ENCODE results near the gene COLEC11.
A peak's percentile ranks its signal among the peaks of the same experiment; 100 is the strongest.

Gene COLEC11

GRCh38 chr2:3664925-3665324 lies 70.0 kb downstream of the COLEC11 start:
- H2BK15ac ChIP-seq (ENCODE audit: low read depth, poor library complexity, severe bottlenecking): no peak overlapping the region
- no peak overlapping the region for H3K4me3 ChIP-seq (ENCODE audit: insufficient read depth in 1 of 2, low read depth in 1 of 2, low read length in 2 of 2)
- no peak overlapping the region for H3K27ac ChIP-seq (ENCODE audit: low read length, poor library complexity, severe bottlenecking)
- WGBS: 95% methylated on average over 7 of the region's 8 CpGs
- no peaks in the 10 kb centered on the region for H3K79me1 ChIP-seq (replicated peaks; ENCODE audit: low read length, poor library complexity, severe bottlenecking)
- no peak overlapping the region for H3K4me2 ChIP-seq (ENCODE audit: low read length, poor library complexity, severe bottlenecking)
- peaks cover 0 to 18% of the 10 kb centered on the region in 2 experiments for H3K27me3 ChIP-seq (ENCODE audit: control insufficient read depth in 1 of 2, insufficient read depth in 1 of 2, low read length in 2 of 2)
- H3K14ac ChIP-seq (ENCODE audit: low read length in 2 of 2): no peak overlapping the region
- no peak for DNase-seq
- no peak overlapping the region for H3K23ac ChIP-seq (ENCODE audit: low read length in 2 of 2)
- no peak overlapping the region for H2AFZ ChIP-seq (ENCODE audit: low read depth, low read length)
- no peak overlapping the region for H3K18ac ChIP-seq (ENCODE audit: low read depth in 1 of 2, low read length in 2 of 2)
- no peaks in the 10 kb centered on the region for H3K9me3 ChIP-seq (ENCODE audit: control insufficient read depth, low read length)
- no peak overlapping the region for H2BK12ac ChIP-seq (ENCODE audit: low read length in 2 of 2)
- no peaks in the 10 kb centered on the region for H3K36me3 ChIP-seq (ENCODE audit: control insufficient read depth in 1 of 2, insufficient read depth in 2 of 2, low read depth in 1 of 2, low read length in 2 of 2)
- H4K91ac ChIP-seq (ENCODE audit: low read length): no peak overlapping the region
- no peak overlapping the region for H2AK5ac ChIP-seq (ENCODE audit: low read length, severe bottlenecking)
- H3K4ac ChIP-seq (ENCODE audit: low read depth in 1 of 2, low read length in 2 of 2): no peak overlapping the region
- H2BK5ac ChIP-seq (ENCODE audit: low read depth, low read length, poor library complexity, severe bottlenecking): no peak overlapping the region
- H3K9ac ChIP-seq (ENCODE audit: low read length): no peak overlapping the region
- no peak overlapping the region for H4K8ac ChIP-seq (ENCODE audit: low read length)
- no peaks in the 10 kb centered on the region for H3K4me1 ChIP-seq (ENCODE audit: control insufficient read depth, insufficient read depth, low read depth, low read length)
- no peak overlapping the region for H2BK120ac ChIP-seq (ENCODE audit: low read depth, low read length)

DNA sequence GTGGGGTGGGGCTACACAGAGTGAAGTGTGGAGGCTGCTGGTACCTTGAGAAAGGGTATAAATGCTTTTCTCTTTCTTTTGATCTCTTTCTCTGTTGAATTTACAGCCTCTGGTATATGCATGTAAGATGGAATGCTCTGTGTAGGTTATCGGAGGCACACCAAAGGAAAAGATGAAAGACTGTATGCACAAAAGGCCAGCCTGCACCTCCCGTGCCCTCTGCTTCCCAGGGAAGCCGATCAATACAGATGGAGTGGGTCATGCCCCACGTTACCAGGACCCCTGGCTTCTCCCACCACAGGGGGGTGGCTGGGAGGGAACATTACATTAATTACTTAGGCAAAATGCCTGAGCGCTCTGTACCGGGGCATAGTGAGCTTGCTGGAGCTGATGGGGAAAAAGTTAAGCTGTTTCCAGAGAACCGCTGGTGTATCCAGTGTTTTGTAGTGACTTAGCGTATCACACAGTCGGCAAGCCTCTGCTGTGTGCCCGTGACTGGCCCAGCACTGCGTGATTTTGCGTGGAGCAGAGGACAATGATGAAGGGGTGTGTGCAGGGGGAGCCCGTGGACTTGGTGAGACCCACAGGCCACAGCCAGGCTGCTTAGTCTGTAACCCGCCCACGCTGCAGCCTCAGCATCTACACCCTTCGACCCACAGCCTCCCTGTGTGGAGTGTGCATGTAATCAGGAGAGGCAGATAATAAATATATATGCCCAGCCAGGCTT lies 71.1 kb downstream of the COLEC11 start:
- Histone ChIP-seq H3K27ac (ENCODE audit: low read length, poor library complexity, severe bottlenecking) (no peak overlapping the region), H3K4me1 (ENCODE audit: control insufficient read depth, insufficient read depth, low read depth, low read length) (no peaks in the 10 kb centered on the region), H3K27me3 (ENCODE audit: control insufficient read depth in 1 of 2, insufficient read depth in 1 of 2, low read length in 2 of 2) (peaks cover 0 to 18% of the 10 kb centered on the region in 2 experiments), H3K18ac (ENCODE audit: low read depth in 1 of 2, low read length in 2 of 2) (no peak overlapping the region), H3K36me3 (ENCODE audit: control insufficient read depth in 1 of 2, insufficient read depth in 2 of 2, low read depth in 1 of 2, low read length in 2 of 2) (no peaks in the 10 kb centered on the region), H2AFZ (ENCODE audit: low read depth, low read length) (no peak overlapping the region), H2BK12ac (ENCODE audit: low read length in 2 of 2) (no peak overlapping the region), H2BK15ac (ENCODE audit: low read depth, poor library complexity, severe bottlenecking) (no peak overlapping the region), H4K8ac (ENCODE audit: low read length) (no peak overlapping the region), H2BK5ac (ENCODE audit: low read depth, low read length, poor library complexity, severe bottlenecking) (no peak overlapping the region), H3K23ac (ENCODE audit: low read length in 2 of 2) (no peak overlapping the region), H3K9ac (ENCODE audit: low read length) (no peak overlapping the region), H2BK120ac (ENCODE audit: low read depth, low read length) (no peak overlapping the region), H3K79me1 (replicated peaks; ENCODE audit: low read length, poor library complexity, severe bottlenecking) (no peaks in the 10 kb centered on the region), H2AK5ac (ENCODE audit: low read length, severe bottlenecking) (no peak overlapping the region), H3K9me3 (ENCODE audit: control insufficient read depth, low read length) (no peaks in the 10 kb centered on the region), H4K91ac (ENCODE audit: low read length) (no peak overlapping the region), H3K14ac (ENCODE audit: low read length in 2 of 2) (no peak overlapping the region), H3K4ac (ENCODE audit: low read depth in 1 of 2, low read length in 2 of 2) (no peak overlapping the region), H3K4me3 (ENCODE audit: insufficient read depth in 1 of 2, low read depth in 1 of 2, low read length in 2 of 2) (no peak overlapping the region), H3K4me2 (ENCODE audit: low read length, poor library complexity, severe bottlenecking) (no peak overlapping the region)
- 90% methylated on average over 16 of the region's 16 CpGs for WGBS
- no peak for DNase-seq

- no peak overlapping the region for H4K91ac ChIP-seq (ENCODE audit: low read length)
- H3K27ac ChIP-seq (ENCODE audit: low read length, poor library complexity, severe bottlenecking): no peak overlapping the region
- H2AFZ ChIP-seq (ENCODE audit: low read depth, low read length): no peak overlapping the region
- peaks cover 0 to 18% of the 10 kb centered on the region in 2 experiments for H3K27me3 ChIP-seq (ENCODE audit: control insufficient read depth in 1 of 2, insufficient read depth in 1 of 2, low read length in 2 of 2)
- H3K4ac ChIP-seq (ENCODE audit: low read depth in 1 of 2, low read length in 2 of 2): no peak overlapping the region
- H3K23ac ChIP-seq (ENCODE audit: low read length in 2 of 2): no peak overlapping the region
- H2BK12ac ChIP-seq (ENCODE audit: low read length in 2 of 2): no peak overlapping the region
- H3K79me1 ChIP-seq (replicated peaks; ENCODE audit: low read length, poor library complexity, severe bottlenecking): no peaks in the 10 kb centered on the region
- no peak overlapping the region for H3K14ac ChIP-seq (ENCODE audit: low read length in 2 of 2)
- WGBS: 98% methylated on average over 18 of the region's 18 CpGs
- no peak overlapping the region for H2BK15ac ChIP-seq (ENCODE audit: low read depth, poor library complexity, severe bottlenecking)
- no peaks in the 10 kb centered on the region for H3K4me1 ChIP-seq (ENCODE audit: control insufficient read depth, insufficient read depth, low read depth, low read length)
- H4K8ac ChIP-seq (ENCODE audit: low read length): no peak overlapping the region
- no peak overlapping the region for H3K9ac ChIP-seq (ENCODE audit: low read length)
- H3K18ac ChIP-seq (ENCODE audit: low read depth in 1 of 2, low read length in 2 of 2): no peak overlapping the region
- no peaks in the 10 kb centered on the region for H3K36me3 ChIP-seq (ENCODE audit: control insufficient read depth in 1 of 2, insufficient read depth in 2 of 2, low read depth in 1 of 2, low read length in 2 of 2)
- no peak overlapping the region for H2BK120ac ChIP-seq (ENCODE audit: low read depth, low read length)
- no peak overlapping the region for H3K4me3 ChIP-seq (ENCODE audit: insufficient read depth in 1 of 2, low read depth in 1 of 2, low read length in 2 of 2)
- DNase-seq: no peak
- H2AK5ac ChIP-seq (ENCODE audit: low read length, severe bottlenecking): no peak overlapping the region
- H2BK5ac ChIP-seq (ENCODE audit: low read depth, low read length, poor library complexity, severe bottlenecking): no peak overlapping the region
- no peak overlapping the region for H3K4me2 ChIP-seq (ENCODE audit: low read length, poor library complexity, severe bottlenecking)
- no peaks in the 10 kb centered on the region for H3K9me3 ChIP-seq (ENCODE audit: control insufficient read depth, low read length)
Measured at GRCh38 chr2:3666613-3666975, 71.7 kb downstream of the COLEC11 start.

DNA sequence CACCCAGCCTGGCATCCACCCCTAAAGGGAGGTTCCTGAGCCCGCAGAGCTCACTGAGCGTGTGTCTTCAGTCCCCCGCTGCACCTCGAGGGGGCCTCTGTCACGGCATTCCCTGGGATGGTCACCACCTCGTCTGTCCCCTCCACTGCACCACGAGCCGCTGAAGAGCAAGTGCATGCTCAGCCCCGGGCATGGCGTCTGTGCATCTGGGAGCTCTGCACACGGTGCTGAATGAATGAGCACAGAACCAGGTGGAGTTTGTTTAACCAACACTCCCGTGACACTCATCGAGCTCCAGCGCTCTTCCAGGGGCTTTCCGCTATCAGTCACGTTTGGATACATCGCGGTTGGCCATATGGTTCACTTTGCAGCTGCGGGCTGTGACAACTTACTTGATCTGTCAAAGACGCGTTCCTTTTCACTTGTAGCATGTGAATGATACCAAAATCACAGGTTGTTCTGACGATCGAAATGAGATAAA lies 72.3 kb downstream of the COLEC11 start:
- Histone ChIP-seq H3K36me3 (ENCODE audit: control insufficient read depth in 1 of 2, insufficient read depth in 2 of 2, low read depth in 1 of 2, low read length in 2 of 2) (no peaks in the 10 kb centered on the region), H3K4me3 (ENCODE audit: insufficient read depth in 1 of 2, low read depth in 1 of 2, low read length in 2 of 2) (no peak overlapping the region), H3K4me2 (ENCODE audit: low read length, poor library complexity, severe bottlenecking) (no peak overlapping the region), H4K8ac (ENCODE audit: low read length) (no peak overlapping the region), H3K27ac (ENCODE audit: low read length, poor library complexity, severe bottlenecking) (no peak overlapping the region), H2BK5ac (ENCODE audit: low read depth, low read length, poor library complexity, severe bottlenecking) (no peak overlapping the region), H3K4me1 (ENCODE audit: control insufficient read depth, insufficient read depth, low read depth, low read length) (no peaks in the 10 kb centered on the region), H3K79me1 (replicated peaks; ENCODE audit: low read length, poor library complexity, severe bottlenecking) (no peaks in the 10 kb centered on the region), H3K27me3 (ENCODE audit: control insufficient read depth in 1 of 2, insufficient read depth in 1 of 2, low read length in 2 of 2) (peaks cover 0 to 18% of the 10 kb centered on the region in 2 experiments), H2AK5ac (ENCODE audit: low read length, severe bottlenecking) (no peak overlapping the region), H3K4ac (ENCODE audit: low read depth in 1 of 2, low read length in 2 of 2) (no peak overlapping the region), H3K18ac (ENCODE audit: low read depth in 1 of 2, low read length in 2 of 2) (no peak overlapping the region), H2AFZ (ENCODE audit: low read depth, low read length) (no peak overlapping the region), H2BK120ac (ENCODE audit: low read depth, low read length) (no peak overlapping the region), H3K9ac (ENCODE audit: low read length) (no peak overlapping the region), H3K23ac (ENCODE audit: low read length in 2 of 2) (no peak overlapping the region), H2BK12ac (ENCODE audit: low read length in 2 of 2) (no peak overlapping the region), H4K91ac (ENCODE audit: low read length) (peak overlapping the region; percentile 14), H3K14ac (ENCODE audit: low read length in 2 of 2) (no peak overlapping the region), H2BK15ac (ENCODE audit: low read depth, poor library complexity, severe bottlenecking) (no peak overlapping the region), H3K9me3 (ENCODE audit: control insufficient read depth, low read length) (no peaks in the 10 kb centered on the region)
- 82% methylated on average over 23 of the region's 23 CpGs for WGBS
- no peak for DNase-seq
